Measurements from ENCODE around the gene TNNC1.

The TNNC1 gene

GRCh38 chr3:52430416-52430810 lies 23.4 kb downstream of the TNNC1 start:
- DNase-seq (ENCODE audit: low spot score) = no peak

GRCh38 chr3:52429779-52430415 lies 23.9 kb downstream of the TNNC1 start:
- DNase-seq (ENCODE audit: low spot score) = no peak

- DNase-seq (ENCODE audit: low spot score) = no peak
Measured at GRCh38 chr3:52429031-52429430, 24.8 kb downstream of the TNNC1 start.

- peak; percentile 53 for DNase-seq (ENCODE audit: low spot score)
Measured at GRCh38 chr3:52428151-52429005, 25.5 kb downstream of the TNNC1 start.

- DNase-seq (ENCODE audit: low spot score) = no peak
Measured at GRCh38 chr3:52423173-52423572, 30.7 kb downstream of the TNNC1 start.

- DNase-seq (ENCODE audit: low spot score) = no peak
Measured at GRCh38 chr3:52422669-52423068, 31.2 kb downstream of the TNNC1 start.

GRCh38 chr3:52420388-52420787 lies 33.5 kb downstream of the TNNC1 start:
- no peak for DNase-seq (ENCODE audit: low spot score)

GRCh38 chr3:52415800-52416199 lies 38.0 kb downstream of the TNNC1 start:
- DNase-seq (ENCODE audit: low spot score) = no peak

GRCh38 chr3:52408466-52408865 lies 45.4 kb downstream of the TNNC1 start:
- DNase-seq (ENCODE audit: low spot score) = no peak

- no peak for DNase-seq (ENCODE audit: low spot score)
Measured at GRCh38 chr3:52407779-52408178, 46.1 kb downstream of the TNNC1 start.

GRCh38 chr3:52406791-52407510 lies 46.9 kb downstream of the TNNC1 start:
- no peak for DNase-seq (ENCODE audit: low spot score)

- DNase-seq (ENCODE audit: low spot score) = no peak
Measured at GRCh38 chr3:52406231-52406661, 47.6 kb downstream of the TNNC1 start.

GRCh38 chr3:52405601-52406110 lies 48.2 kb downstream of the TNNC1 start:
- DNase-seq (ENCODE audit: low spot score) = no peak

GRCh38 chr3:52405066-52405465 lies 48.8 kb downstream of the TNNC1 start:
- DNase-seq (ENCODE audit: low spot score) = no peak

GRCh38 chr3:52404391-52404790 lies 49.5 kb downstream of the TNNC1 start:
- DNase-seq (ENCODE audit: low spot score) = no peak

GRCh38 chr3:52403955-52404354 lies 49.9 kb downstream of the TNNC1 start:
- no peak for DNase-seq (ENCODE audit: low spot score)

GRCh38 chr3:52403271-52403841 lies 50.5 kb downstream of the TNNC1 start:
- DNase-seq (ENCODE audit: low spot score) = no peak

- DNase-seq (ENCODE audit: low spot score) = no peak
Measured at GRCh38 chr3:52402706-52403270, 51.1 kb downstream of the TNNC1 start.

- DNase-seq (ENCODE audit: low spot score) = no peak
Measured at GRCh38 chr3:52402101-52402521, 51.7 kb downstream of the TNNC1 start.

- no peak for DNase-seq (ENCODE audit: low spot score)
Measured at GRCh38 chr3:52401551-52401950, 52.3 kb downstream of the TNNC1 start.
